22Rv1 (cell line): ENCODE measurements around the gene TSC22D1.

Experiments
- H3K27ac ChIP-seq: fragments of 450-650 bp; 2 replicates; pipeline ENCODE4 v1.5.1; 2017
- ZFX ChIP-seq: fragments of 450-650 bp; IDR thresholded peaks from 2 replicates; pipeline ENCODE4 v1.6.1; 2017; ENCODE audit warnings: antibody characterized with exemption, borderline replicate concordance
- TF ChIP-seq, protein P1 (sequence below): fragments of 450-650 bp; IDR thresholded peaks from 2 replicates; pipeline ENCODE4 v1.5.1; 2017; ENCODE audit warnings: mild to moderate bottlenecking

Gene TSC22D1

DNA sequence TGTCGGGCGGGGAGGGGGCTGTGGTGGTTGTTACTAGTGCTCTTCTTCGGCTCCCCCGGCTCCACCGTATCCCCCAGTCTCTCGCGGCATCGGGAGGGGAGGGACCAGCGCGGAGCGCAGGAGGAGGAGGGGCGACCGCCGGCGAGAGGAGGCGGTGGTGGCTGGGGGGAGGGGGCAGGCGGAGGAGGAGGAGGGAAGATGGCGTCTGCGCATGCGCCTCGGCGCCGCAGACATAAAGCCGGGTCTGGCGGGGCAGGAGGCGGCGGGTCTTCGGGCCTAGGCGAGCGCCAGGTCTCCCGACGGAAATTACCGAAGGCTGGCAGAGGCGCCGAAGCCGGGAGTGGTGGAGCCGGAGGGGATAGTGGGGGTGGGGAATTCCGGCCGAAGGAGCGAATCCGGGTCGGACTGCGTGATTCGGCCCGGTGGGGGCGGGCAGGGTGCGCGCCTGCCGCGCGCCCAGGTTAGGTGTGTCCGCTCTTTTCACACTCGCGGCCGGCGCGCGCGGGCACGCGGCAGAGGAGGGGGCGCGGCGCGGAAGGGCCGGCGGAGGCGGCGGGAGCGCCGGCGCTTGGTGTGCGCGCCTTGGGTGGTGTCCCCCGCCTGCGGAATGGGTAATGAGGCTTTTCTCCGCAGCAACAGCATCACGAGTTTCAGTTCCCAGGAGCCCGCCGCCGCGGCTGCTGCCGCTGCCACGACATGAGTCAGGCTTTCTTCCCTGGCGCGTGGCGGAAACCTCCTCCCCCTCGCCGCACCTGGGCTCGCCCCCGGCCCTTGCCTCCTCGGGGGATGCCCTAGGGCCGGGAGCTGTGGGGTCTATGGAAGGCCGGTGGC, 1.3 kb upstream of the TSC22D1 start:
- TF ChIP-seq, protein P1, sequence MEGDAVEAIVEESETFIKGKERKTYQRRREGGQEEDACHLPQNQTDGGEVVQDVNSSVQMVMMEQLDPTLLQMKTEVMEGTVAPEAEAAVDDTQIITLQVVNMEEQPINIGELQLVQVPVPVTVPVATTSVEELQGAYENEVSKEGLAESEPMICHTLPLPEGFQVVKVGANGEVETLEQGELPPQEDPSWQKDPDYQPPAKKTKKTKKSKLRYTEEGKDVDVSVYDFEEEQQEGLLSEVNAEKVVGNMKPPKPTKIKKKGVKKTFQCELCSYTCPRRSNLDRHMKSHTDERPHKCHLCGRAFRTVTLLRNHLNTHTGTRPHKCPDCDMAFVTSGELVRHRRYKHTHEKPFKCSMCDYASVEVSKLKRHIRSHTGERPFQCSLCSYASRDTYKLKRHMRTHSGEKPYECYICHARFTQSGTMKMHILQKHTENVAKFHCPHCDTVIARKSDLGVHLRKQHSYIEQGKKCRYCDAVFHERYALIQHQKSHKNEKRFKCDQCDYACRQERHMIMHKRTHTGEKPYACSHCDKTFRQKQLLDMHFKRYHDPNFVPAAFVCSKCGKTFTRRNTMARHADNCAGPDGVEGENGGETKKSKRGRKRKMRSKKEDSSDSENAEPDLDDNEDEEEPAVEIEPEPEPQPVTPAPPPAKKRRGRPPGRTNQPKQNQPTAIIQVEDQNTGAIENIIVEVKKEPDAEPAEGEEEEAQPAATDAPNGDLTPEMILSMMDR, result no peak
- no peak for TF ChIP-seq ZFX
- H3K27ac ChIP-seq, result peak overlapping the region; percentile 97

DNA sequence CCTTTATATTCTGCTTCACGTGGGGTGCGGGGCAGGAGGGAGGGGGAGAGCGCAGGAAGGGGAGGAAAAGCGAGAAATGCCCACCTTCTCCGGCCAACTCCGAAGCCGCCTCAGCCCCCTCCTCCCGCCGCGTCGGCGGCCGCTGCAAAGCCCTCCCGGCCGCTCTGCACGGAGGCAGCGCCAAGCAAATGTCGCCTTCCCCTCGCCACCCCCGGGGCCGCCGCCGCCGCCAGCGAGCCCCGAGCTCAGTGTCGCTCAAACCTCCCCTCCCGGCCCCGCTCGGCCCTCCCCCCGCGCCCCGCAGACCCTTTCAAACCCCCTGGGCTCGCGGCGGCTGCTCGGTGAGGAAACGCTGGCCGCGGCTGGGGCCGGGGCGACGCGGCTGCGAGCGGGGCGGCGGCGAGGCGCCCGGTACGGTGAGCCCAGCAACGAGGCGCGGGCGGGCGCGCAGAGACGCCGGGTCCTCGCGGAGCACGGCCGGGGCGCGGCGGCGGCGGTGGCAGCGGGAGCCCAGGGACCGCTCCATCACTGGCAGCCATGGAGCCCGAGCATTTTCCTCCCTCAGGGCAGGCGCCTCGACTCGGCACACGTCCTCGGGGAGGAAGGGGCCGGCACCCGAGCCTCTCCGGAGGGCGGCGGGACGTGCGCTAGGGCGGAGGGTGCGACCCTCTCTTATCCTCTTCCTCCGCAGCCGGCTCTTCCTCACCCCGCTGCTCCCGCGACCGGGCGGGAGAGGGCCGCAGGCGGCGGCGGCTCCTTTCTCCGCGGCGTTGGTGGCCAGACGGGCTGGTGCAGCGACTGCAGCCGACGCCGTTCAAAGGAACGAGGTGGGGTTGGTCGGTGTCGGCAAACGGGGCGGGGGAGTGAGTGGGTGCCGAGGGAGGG, 463 bp upstream of the TSC22D1 start:
- no peak for TF ChIP-seq ZFX
- TF ChIP-seq, protein P1, result no peak
- H3K27ac ChIP-seq, result peak overlapping the region; percentile 97

DNA sequence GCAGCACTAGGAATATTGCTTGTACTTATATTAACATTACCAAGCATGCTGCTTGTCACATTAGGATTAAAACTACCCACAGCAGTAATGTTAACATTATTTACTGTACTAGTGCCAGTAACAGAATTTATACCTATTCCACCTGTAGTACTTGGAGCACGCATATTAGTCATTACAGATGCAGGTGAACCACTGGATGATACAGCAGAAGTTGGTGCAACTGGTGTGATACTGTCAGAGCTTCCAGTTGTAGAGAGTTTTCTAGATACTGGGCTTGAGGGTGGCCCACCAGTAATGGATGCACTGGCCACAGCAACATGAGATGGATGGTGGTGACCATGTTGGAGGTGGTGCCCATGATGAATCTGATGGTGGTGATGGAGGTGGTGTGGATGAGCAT, 1.1 kb downstream of the TSC22D1 start:
- H3K27ac ChIP-seq, result no peak overlapping the region
- TF ChIP-seq, protein P1, result no peak
- TF ChIP-seq ZFX, result no peak

DNA sequence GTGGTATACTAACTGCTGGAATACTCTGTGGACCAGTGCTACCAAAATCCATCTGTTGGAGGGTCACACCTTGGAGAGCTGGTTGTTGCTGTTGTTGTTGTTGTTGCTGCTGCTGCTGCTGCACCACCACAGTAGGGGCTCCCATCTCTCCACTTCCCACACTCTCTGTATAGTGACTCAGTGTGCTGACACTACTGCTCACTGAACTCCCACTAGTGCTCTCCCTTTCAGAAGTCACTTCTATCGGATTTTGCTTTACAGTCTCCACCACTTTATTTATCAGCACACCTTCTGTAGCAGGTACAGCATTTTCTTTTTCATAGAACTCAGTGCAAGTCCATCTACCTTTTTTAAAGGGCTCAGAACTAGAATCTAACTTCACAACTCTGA, 1.7 kb downstream of the TSC22D1 start:
- H3K27ac ChIP-seq, result no peak overlapping the region
- TF ChIP-seq ZFX, result no peak
- TF ChIP-seq, protein P1, result 0 out of 2 replicates have a peak, but pooled peaks have one; percentile 1

DNA sequence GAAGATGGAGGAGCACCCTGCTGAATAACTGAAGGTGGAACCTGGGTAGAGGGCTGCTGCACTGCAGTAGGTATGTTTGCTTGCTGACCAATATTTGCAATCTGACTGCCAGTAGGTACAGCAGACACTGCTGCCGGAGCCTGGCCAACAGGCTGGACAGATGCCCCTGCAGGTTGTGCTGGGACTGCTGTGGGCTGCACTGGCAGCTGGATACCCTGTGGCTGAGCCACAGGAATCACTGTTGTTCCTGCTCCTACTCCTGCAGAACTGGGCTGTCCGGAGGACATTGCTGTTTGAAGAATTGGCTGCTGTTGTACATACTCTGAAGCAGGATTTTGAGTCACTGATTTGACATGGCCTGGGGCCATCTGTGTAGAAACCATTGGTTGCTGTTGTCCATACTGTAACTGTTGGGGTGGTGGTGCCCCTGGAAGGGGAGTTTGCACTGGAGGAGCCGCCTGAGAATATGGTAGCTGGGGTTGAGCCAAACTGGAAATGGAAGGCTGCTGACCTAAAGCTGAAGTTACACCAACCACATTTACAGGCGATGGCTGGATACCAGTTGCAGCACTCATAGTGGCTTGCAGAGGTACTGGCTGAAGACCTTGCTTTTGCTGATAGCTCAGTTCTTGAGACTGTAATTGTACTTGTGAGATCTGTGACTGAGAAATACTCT, 2.2 kb downstream of the TSC22D1 start:
- no peak for TF ChIP-seq ZFX
- TF ChIP-seq, protein P1, result 0 out of 2 replicates have a peak, but pooled peaks have one; percentile 24
- H3K27ac ChIP-seq, result no peak overlapping the region

DNA sequence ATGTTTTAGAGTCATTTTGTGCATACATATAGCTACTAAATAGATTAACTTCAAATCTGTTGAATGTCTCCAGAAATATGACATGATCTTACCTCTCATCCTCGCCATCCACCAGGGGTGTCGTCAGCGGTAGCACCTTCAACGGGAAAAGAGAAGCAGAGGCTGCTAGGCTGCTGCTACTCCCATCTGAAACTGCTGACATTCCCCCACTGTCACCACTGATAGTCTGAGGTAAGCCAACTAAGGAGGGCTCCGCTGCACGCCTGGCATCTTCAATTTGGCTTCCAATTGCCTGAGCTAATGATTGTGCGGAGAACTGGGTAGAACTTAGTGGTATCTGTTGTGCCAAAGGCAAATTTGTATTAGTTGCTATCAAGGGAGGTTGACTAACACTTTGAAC, 3.1 kb downstream of the TSC22D1 start:
- TF ChIP-seq ZFX, result no peak
- TF ChIP-seq, protein P1, result no peak
- no peak overlapping the region for H3K27ac ChIP-seq
